GM19328 (cell line): ENCODE results near the gene ZC3H6.
A peak's percentile ranks its signal among the peaks of the same experiment; 100 is the strongest.

Experiments
- ATAC-seq: cut with Tn5 transposase; IDR thresholded peaks from one replicate; pipeline ENCODE4 v1.9.1; 2021; ENCODE audit warnings: mild to moderate bottlenecking, moderate library complexity; ENCODE audit not compliant: unreplicated experiment

The ZC3H6 gene, protein sequence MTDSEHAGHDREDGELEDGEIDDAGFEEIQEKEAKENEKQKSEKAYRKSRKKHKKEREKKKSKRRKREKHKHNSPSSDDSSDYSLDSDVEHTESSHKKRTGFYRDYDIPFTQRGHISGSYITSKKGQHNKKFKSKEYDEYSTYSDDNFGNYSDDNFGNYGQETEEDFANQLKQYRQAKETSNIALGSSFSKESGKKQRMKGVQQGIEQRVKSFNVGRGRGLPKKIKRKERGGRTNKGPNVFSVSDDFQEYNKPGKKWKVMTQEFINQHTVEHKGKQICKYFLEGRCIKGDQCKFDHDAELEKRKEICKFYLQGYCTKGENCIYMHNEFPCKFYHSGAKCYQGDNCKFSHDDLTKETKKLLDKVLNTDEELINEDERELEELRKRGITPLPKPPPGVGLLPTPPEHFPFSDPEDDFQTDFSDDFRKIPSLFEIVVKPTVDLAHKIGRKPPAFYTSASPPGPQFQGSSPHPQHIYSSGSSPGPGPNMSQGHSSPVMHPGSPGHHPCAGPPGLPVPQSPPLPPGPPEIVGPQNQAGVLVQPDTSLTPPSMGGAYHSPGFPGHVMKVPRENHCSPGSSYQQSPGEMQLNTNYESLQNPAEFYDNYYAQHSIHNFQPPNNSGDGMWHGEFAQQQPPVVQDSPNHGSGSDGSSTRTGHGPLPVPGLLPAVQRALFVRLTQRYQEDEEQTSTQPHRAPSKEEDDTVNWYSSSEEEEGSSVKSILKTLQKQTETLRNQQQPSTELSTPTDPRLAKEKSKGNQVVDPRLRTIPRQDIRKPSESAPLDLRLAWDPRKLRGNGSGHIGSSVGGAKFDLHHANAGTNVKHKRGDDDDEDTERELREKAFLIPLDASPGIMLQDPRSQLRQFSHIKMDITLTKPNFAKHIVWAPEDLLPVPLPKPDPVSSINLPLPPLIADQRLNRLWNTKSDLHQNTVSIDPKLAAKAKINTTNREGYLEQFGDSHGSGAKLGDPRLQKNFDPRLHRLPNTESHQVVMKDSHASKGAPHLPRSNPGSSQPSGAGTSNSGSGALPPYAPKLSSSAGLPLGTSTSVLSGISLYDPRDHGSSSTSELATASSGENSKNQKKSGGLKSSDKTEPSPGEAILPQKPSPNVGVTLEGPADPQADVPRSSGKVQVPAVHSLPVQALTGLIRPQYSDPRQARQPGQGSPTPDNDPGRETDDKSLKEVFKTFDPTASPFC

DNA sequence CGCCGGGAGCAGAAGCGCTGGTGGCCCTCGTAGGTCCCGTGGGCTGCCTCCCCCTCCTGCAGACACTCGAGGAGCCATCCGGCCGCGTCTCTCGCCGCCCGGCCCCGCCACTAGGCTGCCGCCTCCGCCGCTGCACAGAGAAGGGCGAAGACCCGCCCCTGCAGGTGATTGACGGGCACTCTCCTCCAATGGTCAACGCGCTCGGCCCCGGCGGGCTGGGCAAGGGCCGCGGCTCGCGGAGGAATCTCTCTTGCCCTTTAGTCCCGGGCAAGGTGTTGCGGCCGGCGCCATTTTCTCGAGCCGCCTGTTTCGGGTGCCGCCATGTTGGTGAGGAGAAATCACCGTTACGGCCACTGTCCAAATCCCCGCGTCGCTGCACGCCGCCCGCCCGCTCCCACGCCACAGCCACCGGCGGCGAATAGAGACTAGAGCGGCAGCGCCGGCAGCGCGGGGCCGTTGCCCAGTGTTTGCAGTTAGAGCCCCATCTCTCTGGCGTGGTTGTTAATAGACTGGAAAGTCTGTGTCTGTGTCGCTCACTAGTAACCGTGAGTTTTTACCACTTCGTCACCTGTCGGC lies at the start of gene ZC3H6:
ZC3H6 (plus strand) TSS at position 287 of the 576 bp plus-strand sequence. CDS start 398 bp downstream, outside the sequence.
- peak; percentile 88 for ATAC-seq

DNA sequence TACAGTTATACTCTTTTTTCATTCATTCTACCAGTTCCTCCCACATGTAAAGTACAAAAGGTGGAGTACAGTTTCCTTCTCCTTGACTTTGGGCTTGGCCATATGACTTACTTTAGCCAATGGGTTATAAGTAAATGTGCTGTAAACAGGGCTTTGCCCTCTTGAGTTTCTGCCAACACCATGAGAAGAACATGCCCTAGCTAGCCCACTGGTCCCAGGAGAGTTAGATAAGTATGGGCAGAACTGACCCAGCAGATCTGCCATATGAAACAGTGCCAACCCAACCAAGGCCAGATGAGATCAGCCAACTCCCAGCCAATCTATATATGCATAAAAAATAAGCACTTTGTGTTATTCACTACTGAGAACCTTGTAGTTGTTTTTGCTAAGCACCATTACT lies 46.0 kb upstream of the ZC3H6 start:
- no peak for ATAC-seq

DNA sequence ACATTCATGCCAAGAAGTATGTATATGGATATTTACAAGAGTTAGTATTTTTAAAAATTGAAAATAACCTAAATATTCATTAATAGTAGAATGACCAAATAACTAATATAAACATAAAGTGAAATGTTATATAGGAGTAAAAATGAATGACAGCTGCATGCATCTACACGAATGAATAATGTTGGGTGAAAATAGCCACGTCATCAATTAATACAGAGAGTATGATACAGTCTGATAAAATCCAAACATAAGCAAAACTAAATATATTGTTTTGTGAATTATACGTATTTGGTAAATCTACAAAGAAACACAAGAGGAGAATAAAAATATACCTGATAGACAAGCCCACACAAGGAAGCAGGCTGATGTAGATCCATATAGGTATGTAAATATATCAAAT lies 45.0 kb upstream of the ZC3H6 start:
- ATAC-seq: no peak

DNA sequence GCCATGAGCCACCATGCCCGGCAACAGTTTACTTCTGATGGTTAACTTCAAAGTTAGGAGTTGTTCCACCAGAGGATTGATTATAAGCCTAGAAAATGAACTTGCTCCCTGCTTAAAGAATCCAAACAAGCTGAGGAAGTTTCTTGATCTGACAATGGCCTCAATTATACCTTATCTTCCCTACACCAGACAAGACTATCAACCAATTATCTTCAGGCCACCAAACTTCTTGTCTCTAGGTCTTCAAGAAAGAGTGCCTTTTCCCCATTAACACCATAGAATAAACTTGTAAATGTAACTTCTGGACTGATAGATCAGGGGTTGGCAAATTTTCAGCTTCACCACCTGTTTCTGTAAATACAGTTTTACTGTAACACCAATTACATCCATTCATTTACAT lies 35.5 kb upstream of the ZC3H6 start:
- ATAC-seq: no peak

DNA sequence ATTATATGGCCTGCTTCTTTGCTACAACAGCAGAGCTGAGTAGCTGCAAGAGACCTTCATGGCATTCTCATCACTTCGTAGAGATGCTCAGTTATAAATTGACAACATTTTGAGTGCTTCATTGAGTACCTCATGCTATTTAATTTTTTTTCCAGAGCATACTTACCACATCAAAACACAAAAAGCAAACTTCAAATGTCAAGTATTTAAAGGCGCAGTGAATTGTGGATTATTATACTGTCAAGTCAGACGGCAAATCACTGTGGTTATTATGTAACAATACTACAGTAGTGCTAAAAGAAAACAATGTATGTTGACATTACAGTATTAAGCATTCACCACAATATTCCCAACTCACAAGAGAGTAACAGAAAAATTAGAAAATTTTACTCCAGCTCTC lies 33.0 kb upstream of the ZC3H6 start:
- ATAC-seq: no peak

DNA sequence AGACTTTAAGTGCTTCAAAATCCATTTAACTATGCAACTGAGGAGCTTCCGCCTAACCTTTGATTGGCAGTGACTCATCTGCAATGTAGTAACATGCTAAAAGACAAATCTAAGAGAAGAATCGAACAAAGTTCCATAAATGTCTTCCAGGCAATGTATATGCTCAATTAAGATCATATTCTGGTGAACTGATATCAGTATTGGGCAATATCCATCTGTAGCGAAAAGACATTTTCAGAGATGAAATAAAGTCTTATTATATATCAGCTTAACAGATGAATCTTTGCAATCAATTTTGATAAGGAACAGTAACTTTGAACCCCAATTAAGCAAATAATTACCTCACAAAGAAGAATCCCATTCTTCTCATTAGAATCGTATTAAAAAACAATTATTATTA lies 32.2 kb upstream of the ZC3H6 start:
- ATAC-seq: no peak

DNA sequence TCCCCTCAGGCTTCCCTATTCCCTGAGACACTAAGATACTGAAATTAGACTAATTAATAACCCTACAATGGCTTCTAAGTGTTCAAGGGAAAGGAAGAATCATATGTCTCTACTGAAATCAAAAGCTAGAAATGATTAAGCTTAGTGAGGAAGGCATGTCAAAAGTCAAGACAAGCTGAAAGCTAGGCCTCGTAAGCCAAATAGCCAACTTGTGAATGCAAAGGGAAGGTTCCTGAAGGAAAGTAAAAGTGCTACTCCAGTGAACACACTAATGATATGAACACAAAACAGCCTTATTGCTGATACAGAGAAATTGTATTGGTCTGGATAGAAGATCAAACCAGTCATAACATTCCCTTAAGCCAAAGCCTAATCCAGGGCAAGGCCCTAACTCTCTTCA lies 30.5 kb upstream of the ZC3H6 start:
- no peak for ATAC-seq

DNA sequence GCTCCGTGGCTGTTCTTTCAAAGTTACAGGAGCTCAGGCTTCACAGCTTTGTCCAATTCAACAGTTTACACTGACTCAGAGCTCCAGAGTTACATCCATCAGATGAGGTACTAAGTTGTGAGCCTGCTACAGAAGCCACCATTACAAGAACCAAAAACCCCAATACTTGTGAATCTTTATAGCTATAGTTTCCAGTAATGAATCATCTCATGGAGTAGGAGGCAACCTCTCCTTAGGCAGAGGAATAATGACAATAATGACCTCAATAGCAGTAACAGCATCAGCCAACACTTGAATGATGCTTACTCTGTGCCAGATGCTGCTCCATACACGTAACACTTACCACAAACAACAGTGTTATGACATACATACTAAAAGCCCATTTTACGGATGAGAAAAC lies 24.1 kb upstream of the ZC3H6 start:
- no peak for ATAC-seq

DNA sequence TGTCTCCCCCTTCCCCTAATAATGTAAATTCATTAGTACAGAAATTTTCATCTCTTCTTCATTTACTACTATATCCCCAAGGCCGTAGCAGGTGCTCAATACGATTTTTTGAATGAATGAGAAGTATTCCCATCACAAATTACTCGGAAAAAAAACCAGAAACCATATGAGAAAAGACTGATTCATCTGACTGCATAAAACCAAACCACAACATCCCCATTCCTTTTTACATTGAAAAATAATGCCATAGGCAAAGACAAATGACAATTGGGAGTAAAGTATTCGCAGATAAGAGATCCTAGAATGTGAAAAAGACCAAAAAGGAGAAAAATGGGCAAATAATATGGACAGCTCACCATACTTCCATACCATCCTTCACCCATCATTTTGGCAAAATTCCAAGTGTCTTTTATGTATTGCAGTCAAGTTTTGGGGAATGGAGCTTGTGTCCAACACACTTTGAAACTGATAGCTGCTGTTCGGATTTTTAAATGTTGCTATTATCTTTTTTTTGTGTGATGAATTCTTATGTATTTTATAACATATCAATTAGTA lies 22.1 kb upstream of the ZC3H6 start:
- no peak for ATAC-seq

DNA sequence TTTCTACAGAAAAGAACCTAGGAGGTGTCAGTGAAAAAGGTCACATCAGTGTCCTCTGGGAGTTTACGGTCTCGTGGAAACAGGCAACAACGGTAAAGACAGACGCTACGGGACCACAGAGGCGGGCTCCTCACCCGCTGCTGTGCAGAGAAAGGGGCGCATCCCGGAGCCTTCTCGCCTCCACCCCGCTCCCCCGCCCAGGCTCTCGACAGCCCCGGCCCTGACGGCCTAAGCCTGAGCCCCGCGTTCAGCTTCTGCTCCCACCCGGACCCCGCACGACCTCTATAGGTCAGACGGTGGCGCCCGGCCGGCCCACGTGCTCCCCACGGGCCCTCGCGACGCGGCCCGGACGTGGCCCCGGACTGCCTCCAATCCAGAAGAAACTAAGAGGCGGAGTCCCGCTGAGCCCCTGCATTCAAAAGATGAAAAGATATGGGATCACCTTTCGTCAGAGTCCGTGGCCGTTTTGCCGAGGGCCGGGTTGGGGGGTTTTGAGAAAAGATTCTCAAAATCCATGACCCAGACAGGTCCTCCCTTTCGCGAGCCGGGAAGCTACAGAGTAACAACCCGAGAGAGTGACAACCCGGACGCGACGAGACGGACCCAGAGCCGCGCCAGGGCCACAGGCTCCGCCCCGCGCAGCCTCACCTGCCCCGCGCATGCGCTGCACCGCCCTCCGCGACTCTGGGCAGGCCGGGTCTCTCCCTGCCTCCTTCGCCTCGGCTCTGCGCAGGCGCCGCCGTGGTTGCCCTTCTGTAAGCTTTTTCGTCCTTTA lies 20.7 kb upstream of the ZC3H6 start, which contains the start of gene ZC3H8:
ZC3H8 (minus strand) TSS at position 577 of the 775 bp plus-strand sequence; CDS start at position 516, 61 bp downstream.
- peak; percentile 86 for ATAC-seq

DNA sequence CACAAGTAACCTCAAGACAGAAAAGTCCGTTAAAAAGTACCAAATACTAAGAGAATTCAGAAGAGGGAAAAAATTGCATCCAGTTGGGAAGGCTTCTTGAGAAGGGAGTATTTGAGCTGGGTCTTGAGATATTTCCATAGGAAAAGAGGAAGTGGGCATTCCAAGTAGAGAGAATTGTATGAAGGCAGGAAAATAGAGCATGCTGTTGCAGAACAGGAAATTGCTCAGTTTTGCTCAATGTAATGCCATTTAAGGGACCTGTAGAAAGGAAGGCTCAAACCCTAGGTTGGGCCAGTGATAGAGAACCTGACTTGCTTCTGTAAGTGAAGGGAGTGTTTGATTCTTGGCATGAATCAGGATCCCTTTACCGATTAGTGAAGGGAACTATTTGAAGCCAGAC lies 19.5 kb upstream of the ZC3H6 start:
- no peak for ATAC-seq

DNA sequence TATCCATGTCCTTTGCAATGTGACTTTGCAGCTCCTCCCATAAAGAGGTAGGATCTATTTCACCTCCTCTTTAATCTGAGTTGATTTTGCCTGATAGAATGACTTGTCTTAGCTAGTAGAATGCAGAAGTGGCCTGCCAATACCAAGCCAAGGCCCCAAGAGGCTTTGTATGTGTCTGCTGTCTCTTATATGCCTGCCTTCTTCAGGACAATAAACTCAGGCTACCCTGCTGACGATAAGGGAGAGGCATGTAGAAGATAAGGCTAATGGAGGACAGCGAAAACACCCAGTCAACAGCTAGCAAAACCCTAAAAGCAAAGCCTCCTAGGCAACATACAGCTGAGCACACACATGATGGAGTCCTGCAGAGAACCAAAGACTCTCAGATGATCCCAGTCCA lies 18.7 kb upstream of the ZC3H6 start:
- ATAC-seq: no peak

DNA sequence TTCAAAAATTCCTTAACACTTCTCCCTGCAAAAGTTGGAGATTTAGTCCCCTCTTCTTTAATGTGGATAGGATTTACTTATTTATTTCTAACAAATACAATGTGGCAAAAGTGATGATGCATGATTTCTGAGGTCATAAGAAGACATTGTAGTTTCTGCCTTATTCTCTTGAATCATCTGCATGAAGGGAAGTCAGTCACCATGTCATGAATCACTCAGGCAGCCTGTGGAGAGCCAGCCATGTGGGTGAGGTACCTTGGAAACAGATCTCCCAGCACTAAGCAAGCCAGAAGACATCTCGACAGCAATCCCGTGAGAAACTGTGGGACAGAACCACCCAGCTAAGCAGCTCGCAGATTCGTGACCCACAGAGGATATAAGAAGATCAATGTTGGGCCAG lies 17.8 kb upstream of the ZC3H6 start:
- ATAC-seq: no peak

DNA sequence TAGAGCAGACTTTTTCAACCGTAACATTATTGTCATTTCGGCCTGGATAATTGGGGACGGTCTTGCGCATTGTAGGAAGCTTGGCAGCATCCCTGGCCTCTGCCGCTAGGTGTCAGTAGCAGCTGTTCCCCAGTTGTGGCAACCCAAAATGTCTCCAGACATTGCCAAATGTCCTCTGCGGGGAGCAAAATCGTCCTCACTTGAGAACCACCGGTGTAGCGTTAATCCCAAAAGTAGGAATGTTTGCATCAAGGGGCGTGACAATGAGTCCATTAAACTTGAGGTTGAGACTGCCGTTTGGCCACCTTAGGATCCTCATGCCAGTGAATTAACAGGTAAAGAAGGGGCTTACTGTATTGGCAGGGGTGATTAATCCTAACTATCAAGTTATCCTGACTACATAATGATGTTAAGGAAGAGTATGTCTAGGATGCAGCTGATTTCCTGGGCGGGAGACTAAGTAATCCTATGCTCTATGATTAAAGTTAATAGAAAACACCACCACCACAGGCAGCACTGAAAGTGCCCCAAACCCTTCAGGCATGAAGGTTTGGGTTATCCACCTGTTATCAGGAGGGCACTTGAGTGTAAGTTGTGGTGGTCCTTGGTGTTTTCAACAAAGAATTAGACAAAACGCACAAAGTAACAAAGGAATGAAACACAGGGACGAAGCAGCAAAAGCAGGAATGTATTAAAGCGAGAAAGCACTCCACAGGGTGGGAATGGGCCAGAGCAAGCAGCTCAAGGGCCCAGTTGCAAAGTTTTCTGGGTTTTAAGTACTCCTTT lies 15.7 kb upstream of the ZC3H6 start:
- no peak for ATAC-seq

DNA sequence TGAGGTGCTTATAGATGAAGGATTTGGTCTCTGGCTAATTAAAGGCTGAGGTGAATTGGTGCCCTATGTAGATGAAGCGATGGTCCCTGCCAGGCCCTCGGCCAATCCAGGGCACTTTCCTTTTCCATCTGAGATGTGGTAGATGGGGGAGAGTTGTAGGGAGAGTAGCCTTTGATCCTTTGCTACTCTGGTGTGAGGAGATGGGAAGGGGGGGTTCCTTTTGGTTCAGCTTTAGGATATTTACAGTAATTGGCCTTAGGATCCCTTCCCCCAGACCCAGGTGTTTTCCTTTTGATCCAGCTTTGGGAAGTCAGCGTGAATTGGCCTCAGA lies 15.1 kb upstream of the ZC3H6 start:
- no peak for ATAC-seq

DNA sequence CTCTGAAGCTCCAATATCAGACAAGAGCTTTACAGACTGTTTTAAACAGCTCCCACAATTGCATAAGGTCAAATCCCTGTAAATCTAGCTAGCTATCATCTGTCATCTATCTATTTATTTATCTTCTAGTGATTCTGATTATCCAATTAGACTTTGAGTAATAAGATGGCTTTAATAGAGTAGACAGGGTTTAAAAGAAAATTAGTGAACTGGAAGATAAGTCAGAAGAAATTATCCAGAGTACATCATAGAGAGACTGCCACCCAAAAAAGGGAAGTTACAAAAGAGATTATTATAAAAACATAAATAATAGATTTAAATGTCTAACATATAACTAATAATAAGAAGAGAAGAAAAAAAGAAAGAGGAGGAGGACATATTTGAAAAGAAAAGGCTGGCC lies 12.5 kb upstream of the ZC3H6 start:
- no peak for ATAC-seq

DNA sequence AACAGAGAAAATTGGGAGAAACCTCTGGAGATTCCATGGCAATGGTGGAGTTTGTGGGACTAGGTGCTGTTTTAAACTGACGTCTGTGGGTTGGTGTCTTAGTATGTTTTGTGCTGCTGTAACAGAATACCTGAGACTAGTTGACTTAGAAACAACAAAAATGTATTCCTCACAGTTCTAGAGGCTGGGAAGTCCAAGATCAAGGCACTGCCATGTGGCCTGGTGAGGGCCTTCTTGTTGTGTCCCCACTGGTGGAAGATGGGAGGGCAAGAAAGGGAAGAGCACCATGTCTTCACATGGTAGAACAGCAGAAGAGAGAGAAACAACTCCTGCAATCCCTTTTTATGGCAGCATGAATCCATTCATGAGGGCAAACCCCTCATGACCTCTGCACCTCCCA lies 6.8 kb upstream of the ZC3H6 start:
- no peak for ATAC-seq

DNA sequence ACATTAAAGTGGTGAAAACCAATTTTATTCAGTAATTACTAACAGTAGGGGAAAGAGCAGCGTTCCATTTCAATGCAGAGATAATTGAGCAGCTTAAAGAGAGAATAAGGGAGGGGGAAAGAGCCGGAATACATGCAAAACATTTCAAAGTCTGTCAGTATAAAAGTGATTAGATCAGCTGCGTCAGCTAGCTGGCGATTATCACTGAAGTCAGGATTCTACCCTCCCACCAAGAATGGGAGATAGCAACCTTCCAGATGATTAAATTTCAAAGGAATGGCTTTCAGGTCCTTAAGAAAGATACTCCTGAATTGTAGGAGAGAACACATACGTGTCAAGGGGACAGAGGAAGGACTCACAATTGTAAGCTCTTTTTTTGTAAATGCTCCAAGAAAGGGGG lies 2.7 kb upstream of the ZC3H6 start:
- no peak for ATAC-seq

DNA sequence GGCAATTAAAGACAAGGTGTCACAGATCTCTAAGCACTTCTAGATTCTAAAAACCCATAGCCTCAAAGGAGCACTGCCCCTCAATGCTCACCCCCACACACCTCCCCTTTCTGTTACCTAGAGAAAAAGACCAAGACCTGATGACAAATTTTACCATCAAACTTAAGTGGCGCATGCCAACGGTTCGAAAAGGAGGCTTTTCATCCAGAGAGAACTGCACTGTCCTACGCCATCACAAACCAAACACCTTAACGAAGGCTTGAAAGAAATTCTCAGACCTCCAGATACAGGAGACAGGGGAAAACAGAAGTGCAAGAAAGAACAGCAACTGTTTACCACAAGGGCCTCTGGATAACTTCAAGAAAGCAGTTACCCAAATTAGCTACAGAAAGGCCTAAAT lies 2.0 kb upstream of the ZC3H6 start:
- no peak for ATAC-seq
